SK-N-MC (cell line): ENCODE results near the gene PDE4B.
"Not testable (repeated sequence)": the region's sequence is repeated elsewhere in the genome, so short reads cannot be mapped to it uniquely, and the experiment has no call there.

Experiments used
- EZH2 ChIP-seq: fragments of 200-600 bp; sonication (generic); IDR thresholded peaks from one replicate; pipeline ENCODE4 v1.6.1; 2017; ENCODE audit warnings: antibody characterized with exemption
- FOXP2 ChIP-seq: optimal IDR thresholded peaks from 2 replicates; pipeline ENCODE3; 2011; ENCODE audit warnings: mild to moderate bottlenecking, moderate library complexity; ENCODE audit not compliant: insufficient read depth; ENCODE audit errors: extremely low read length, control extremely low read depth
- POLR2AphosphoS5 ChIP-seq: IDR thresholded peaks from 2 replicates; pipeline ENCODE4 v1.6.1; 2012; ENCODE audit warnings: mild to moderate bottlenecking, low read depth, low read length, borderline replicate concordance

- TF ChIP-seq FOXP2, POLR2AphosphoS5, EZH2: not testable (repeated sequence)
Observed at GRCh38 chr1:66057448-66057847, 264.8 kb downstream of the PDE4B start.
